Measurements from ENCODE around the gene PPP1R2.

PPP1R2 gene

GRCh38 chr3:195548501-195548900, 5.4 kb upstream of the PPP1R2 start:
- TF ChIP-seq, protein P1, sequence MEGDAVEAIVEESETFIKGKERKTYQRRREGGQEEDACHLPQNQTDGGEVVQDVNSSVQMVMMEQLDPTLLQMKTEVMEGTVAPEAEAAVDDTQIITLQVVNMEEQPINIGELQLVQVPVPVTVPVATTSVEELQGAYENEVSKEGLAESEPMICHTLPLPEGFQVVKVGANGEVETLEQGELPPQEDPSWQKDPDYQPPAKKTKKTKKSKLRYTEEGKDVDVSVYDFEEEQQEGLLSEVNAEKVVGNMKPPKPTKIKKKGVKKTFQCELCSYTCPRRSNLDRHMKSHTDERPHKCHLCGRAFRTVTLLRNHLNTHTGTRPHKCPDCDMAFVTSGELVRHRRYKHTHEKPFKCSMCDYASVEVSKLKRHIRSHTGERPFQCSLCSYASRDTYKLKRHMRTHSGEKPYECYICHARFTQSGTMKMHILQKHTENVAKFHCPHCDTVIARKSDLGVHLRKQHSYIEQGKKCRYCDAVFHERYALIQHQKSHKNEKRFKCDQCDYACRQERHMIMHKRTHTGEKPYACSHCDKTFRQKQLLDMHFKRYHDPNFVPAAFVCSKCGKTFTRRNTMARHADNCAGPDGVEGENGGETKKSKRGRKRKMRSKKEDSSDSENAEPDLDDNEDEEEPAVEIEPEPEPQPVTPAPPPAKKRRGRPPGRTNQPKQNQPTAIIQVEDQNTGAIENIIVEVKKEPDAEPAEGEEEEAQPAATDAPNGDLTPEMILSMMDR (IDR thresholded peaks at IDR 0.05), result no peak
- DNase-seq (ENCODE audit: low spot score), result no peak
- Histone ChIP-seq H3K4me3 (no peak overlapping the region), H3K27ac (no peak overlapping the region)

- TF ChIP-seq, protein P1 (IDR thresholded peaks at IDR 0.05), result no peak
- no peak for DNase-seq (ENCODE audit: low spot score)
- H3K4me3 ChIP-seq, result no peak overlapping the region
- no peak overlapping the region for H3K27ac ChIP-seq
Measured at GRCh38 chr3:195548006-195548405, 4.9 kb upstream of the PPP1R2 start.

GRCh38 chr3:195546130-195546560, 3.0 kb upstream of the PPP1R2 start:
- peak; percentile 81 for DNase-seq (ENCODE audit: low spot score)
- Histone ChIP-seq H3K4me3 (peak overlapping the region; percentile 13), H3K27ac (peak overlapping the region; percentile 25 to 62)
- TF ChIP-seq, protein P1 (IDR thresholded peaks at IDR 0.05), result no peak

- TF ChIP-seq, protein P1 (IDR thresholded peaks at IDR 0.05), result no peak
- Histone ChIP-seq H3K27ac (peak overlapping the region; percentile 89 to 96), H3K4me3 (no peak overlapping the region)
- DNase-seq (ENCODE audit: low spot score), result no peak
Measured at GRCh38 chr3:195544634-195545033, 1.5 kb upstream of the PPP1R2 start.

DNA sequence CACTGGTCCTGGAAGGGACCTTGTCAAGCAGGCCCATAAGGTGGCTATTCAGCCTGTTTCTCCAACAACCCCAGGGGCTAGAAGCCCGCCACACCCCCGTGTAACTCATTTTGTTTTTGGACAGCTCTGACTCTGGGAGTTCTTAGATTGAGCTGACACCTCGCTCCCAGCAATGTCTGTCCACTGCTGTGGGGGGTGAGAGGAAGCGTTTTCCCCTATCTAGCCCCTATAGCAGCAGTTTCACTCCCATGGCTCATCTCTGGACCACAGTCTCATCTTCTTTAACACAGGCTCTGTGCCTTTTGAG, 1.1 kb upstream of the PPP1R2 start:
- no peak for DNase-seq (ENCODE audit: low spot score)
- TF ChIP-seq, protein P1 (IDR thresholded peaks at IDR 0.05), result no peak
- H3K27ac ChIP-seq, result peak overlapping the region; percentile 89 to 96
- peak overlapping the region; percentile 95 for H3K4me3 ChIP-seq

GRCh38 chr3:195543500-195544229, 540 bp upstream of the PPP1R2 start:
- Histone ChIP-seq H3K27ac (peak overlapping the region; percentile 89 to 96), H3K4me3 (peak overlapping the region; percentile 95)
- no peak for DNase-seq (ENCODE audit: low spot score)
- TF ChIP-seq, protein P1 (IDR thresholded peaks at IDR 0.05), result no peak

GRCh38 chr3:195542316-195542697, 818 bp downstream of the PPP1R2 start:
- H3K4me3 ChIP-seq, result peak overlapping the region; percentile 95
- TF ChIP-seq, protein P1 (IDR thresholded peaks at IDR 0.05), result no peak
- no peak for DNase-seq (ENCODE audit: low spot score)
- peak overlapping the region in 1 of 2 donors; percentile 89 for H3K27ac ChIP-seq

Data from coronary artery (tissue), 2 donors.